ENCODE measurements around the gene CFLAR.
A peak's percentile ranks its signal among the peaks of the same experiment; 100 is the strongest.
"Not testable (repeated sequence)": the region's sequence is repeated elsewhere in the genome, so short reads cannot be mapped to it uniquely, and the experiment has no call there.

The CFLAR gene

DNA sequence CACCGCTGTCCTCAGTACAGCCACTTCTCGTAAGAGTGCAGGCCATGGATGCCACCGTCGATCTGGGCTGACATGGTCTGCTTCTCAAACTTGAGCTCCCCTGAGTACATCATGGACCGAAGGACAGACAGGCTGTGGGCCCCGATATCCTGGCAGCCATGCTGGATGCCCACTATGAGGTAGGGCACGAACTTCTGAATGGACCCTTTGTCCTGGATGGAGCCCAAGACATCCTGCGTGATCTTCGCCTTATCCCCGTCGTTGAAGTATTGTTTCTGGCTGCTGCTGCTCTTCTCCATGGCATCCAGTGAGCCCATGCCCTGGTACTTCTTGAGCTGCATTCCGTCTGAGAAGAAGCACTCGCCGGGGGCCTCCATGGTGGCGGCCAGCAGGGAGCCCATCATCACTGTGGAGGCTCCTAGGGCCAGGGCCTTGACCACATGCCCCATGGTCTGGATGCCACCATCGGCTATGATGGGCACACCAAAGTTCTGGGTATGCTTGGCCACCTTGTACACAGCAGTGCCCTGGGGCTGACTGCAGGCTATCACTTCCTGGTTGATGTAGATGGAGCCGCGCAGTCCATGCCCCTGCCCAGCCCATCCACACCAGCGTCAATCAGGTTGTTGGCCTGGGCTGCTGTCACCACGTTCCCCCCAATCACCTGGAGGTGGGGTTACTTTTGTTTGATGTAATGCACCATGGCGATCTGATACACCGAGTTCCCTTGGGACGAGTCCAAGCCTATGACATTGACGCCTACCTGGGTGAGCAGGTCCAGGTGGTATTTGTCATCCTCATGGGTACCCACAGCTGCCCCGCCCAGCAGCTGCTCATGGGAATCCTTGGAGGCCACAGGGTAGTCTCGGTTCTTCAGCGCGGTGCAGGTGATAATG is 21.8 kb downstream of the CFLAR start:
- no peak overlapping the region for H3K4me3 ChIP-seq (ENCODE audit: low read depth, low read length)
- TF ChIP-seq, protein P1, sequence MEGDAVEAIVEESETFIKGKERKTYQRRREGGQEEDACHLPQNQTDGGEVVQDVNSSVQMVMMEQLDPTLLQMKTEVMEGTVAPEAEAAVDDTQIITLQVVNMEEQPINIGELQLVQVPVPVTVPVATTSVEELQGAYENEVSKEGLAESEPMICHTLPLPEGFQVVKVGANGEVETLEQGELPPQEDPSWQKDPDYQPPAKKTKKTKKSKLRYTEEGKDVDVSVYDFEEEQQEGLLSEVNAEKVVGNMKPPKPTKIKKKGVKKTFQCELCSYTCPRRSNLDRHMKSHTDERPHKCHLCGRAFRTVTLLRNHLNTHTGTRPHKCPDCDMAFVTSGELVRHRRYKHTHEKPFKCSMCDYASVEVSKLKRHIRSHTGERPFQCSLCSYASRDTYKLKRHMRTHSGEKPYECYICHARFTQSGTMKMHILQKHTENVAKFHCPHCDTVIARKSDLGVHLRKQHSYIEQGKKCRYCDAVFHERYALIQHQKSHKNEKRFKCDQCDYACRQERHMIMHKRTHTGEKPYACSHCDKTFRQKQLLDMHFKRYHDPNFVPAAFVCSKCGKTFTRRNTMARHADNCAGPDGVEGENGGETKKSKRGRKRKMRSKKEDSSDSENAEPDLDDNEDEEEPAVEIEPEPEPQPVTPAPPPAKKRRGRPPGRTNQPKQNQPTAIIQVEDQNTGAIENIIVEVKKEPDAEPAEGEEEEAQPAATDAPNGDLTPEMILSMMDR (IDR thresholded peaks at IDR 0.05; ENCODE audit: low read depth, low read length): no peak

DNA sequence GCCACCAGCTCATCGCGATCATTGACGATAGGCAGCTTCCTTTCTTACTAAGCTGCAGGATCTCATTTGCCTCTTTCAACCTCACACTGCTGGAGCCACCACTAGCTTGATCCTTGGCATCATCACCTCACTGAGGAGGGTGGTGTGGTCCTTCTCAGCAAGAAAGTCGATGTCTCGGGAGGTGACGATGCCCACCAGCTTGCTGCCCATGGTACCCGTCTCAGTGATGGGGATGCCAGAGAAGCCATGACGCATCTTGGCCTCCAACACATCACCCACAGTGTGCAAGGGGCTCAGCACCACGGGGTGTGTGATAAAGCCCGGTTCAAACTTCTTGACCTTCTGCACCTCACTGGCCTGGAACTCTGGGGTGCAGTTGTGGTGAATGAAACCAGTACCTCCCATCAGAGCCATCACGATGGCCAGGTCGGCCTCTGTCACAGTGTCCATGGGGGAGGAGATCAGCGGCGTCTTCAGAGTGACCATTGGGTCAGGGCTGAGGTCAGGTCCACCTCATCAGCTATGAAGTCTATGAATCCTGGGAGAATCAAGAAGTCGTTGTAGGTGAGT is 22.5 kb downstream of the CFLAR start:
- H3K4me3 ChIP-seq (ENCODE audit: low read depth, low read length): no peak overlapping the region
- TF ChIP-seq, protein P1 (IDR thresholded peaks at IDR 0.05; ENCODE audit: low read depth, low read length): no peak

DNA sequence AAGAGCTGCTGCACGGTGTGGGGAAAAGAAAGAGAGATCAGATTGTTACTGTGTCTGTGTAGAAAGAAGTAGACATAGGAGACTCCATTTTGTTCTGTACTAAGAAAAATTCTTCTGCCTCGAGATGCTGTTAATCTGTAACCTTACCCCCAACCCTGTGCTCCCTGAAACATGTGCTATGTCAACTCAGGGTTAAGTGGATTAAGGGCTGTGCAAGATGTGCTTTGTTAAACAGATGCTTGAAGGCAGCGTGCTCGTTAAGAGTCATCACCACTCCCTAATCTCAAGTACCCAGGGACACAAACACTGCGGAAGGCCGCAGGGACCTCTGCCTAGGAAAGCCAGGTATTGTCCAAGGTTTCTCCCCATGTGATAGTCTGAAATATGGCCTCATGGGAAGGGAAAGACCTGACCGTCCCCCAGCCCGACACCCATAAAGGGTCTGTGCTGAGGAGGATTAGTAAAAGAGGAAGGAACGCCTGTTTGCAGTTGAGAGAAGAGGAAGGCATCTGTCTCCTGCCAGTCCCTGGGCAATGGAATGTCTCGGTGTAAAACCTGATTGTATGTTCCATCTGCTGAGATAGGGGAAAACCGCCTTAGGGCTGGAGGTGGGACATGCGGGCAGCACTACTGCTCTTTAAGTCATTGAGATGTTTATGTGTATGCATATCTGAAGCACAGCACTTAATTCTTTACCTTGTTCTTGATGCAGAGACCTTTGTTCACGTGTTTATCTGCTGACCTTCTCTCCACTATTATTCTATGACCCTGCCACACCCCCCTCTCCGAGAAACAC is 23.2 kb downstream of the CFLAR start:
- not testable (repeated sequence) for H3K4me3 ChIP-seq (ENCODE audit: low read depth, low read length)

DNA sequence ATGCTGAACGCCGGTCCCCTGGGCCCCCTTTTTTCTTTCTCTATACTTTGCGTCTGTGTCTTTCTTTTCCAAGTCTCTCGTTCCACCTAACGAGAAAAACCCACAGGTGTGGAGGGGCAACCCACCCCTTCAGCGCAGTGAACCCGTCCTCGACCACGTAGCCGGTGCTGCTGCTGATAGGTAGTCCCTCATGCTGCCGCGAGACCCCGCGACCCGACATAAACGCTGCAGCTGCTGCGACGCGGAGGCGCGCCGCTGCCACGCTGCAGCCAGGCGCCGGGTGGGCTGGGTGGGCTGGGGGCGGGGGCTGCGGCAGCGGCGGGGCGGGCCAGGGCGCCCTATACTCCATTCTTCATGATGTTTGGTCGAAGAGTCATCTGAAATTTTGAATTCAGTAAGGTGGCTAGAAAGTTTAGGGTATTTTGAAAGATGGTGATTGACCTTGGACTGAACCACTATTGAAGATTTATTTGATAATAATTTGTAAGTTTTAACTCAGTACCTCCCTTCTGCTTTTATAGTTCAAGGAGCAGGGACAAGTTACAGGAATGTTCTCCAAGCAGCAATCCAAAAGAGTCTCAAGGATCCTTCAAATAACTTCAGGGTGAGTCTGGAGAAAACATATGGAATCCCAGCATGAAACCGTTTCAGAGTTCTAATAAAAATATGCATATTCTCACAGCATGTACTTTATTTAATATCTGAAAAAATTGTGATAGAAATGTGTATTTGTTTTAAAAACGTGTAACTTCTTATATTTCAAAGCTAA is 24.1 kb downstream of the CFLAR start:
- no peak overlapping the region for H3K4me3 ChIP-seq (ENCODE audit: low read depth, low read length)
- TF ChIP-seq, protein P1 (IDR thresholded peaks at IDR 0.05; ENCODE audit: low read depth, low read length): no peak

DNA sequence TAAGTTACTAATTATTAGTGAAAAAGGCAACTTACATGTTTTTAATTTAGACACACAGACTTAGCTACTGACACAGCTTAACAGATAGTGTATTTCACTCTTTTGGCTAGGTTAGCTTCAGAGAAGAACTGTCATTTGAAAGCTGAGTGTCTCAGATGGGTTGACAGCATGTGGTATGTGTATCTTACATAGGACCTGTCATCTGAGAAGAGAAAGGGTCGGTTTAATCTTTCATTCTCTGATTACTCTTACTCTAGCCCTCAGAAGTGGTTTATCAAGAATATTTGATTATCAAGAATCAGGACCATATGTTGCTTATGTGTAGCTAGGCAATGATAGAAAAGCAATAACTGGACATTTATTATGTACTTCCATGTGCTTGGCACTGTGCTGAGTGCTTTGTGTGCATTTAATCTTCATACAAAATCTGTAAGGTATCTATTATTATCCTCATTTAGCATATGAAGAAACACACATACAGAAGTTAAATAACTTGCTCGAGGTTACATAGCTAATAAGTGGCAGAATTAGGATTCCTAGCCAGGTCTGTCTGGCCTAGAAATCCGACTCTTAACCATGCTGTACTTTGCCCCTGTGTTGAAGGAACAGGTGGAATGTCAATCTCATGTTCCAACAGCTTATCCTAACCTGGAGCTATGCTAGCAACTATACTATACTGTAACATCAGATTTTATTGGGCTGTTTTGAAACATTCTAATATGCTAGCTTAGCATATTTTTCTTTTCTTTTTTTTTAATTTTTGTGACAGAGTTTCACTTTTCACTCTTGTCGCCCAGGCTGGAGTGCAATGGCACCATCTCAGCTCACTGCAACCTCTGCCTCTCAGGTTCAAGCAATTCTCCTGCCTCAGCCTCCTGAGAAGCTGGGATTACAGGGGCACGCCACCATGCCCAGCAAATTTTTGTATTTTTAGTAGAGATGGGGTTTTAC is 28.4 kb downstream of the CFLAR start:
- TF ChIP-seq, protein P1 (IDR thresholded peaks at IDR 0.05; ENCODE audit: low read depth, low read length): no peak
- H3K4me3 ChIP-seq (ENCODE audit: low read depth, low read length): no peak overlapping the region

DNA sequence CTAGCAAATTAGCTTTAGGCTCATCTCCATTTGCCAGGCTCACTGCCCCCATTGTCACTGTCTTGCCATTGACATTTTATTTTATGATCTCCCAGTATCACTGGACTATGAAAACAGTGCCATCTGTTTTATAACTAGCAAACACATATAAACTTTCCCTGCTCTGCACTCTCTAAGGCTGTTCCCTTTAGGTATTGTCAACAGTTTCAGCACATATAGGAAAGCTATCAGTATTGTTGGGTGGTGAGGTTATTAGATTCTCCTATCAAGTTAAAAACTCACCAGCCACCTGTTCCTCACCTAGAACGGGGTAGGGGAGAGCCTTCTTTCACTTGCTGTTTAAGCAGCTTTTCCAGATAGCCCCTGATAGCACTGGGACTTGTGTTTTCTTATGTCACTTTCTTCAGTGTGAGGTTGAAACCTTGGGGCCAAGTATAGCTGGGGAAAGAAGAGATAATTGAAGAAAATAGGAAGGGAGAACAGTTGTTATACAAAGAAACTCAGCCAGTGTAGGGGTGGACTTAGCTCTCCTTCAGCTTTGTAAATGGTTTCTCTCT is 32.5 kb downstream of the CFLAR start:
- 0 out of 2 replicates have a peak overlapping the region, but pooled peaks have one; percentile 6 for H3K4me3 ChIP-seq (ENCODE audit: low read depth, low read length)
- TF ChIP-seq, protein P1 (IDR thresholded peaks at IDR 0.05; ENCODE audit: low read depth, low read length): no peak

Data from WI38 (cell line).